OCI-LY1 (cell line): Measurements from ENCODE around the gene RMI2.

Experiments used
- H2AFZ ChIP-seq: fragments of 200-600 bp; sonication (generic), shearing (Covaris generic); 2 replicates; pipeline ENCODE4 v1.6.0; 2014; ENCODE audit warnings: antibody characterized with exemption, mild to moderate bottlenecking, low read length
- H3F3A ChIP-seq: fragments of 200-600 bp; sonication (generic), shearing (Covaris generic); 2 replicates; pipeline ENCODE4 v1.6.0; 2014; ENCODE audit warnings: mild to moderate bottlenecking, antibody characterized with exemption, low read length, moderate library complexity; ENCODE audit not compliant: insufficient read depth
- H3K27ac ChIP-seq: fragments of 200-600 bp; sonication (generic); 2 replicates; pipeline ENCODE4 v1.5.1; 2014; ENCODE audit warnings: low read length, mixed run types, mild to moderate bottlenecking, low read depth; ENCODE audit not compliant: poor library complexity, severe bottlenecking
- H3K27me3 ChIP-seq: fragments of 200-600 bp; sonication (generic); 2 replicates; pipeline ENCODE4 v1.6.0; 2014; ENCODE audit warnings: antibody characterized with exemption, mild to moderate bottlenecking, low read length, moderate library complexity; ENCODE audit not compliant: insufficient read depth
- H3K36me3 ChIP-seq: fragments of 200-600 bp; sonication (generic); 2 replicates; pipeline ENCODE4 v1.6.1; 2014; ENCODE audit warnings: mild to moderate bottlenecking, antibody characterized with exemption, low read length, moderate library complexity, mixed read lengths; ENCODE audit not compliant: insufficient read depth
- H3K4me1 ChIP-seq: fragments of 200-600 bp; sonication (generic); 2 replicates; pipeline ENCODE4 v1.5.1; 2014; ENCODE audit warnings: mild to moderate bottlenecking, low read length, moderate library complexity; ENCODE audit not compliant: insufficient read depth, severe bottlenecking
- H3K4me2 ChIP-seq: fragments of 200-600 bp; sonication (generic), shearing (Covaris generic); 2 replicates; pipeline ENCODE4 v1.6.1; 2014; ENCODE audit warnings: low read length
- H3K4me3 ChIP-seq: fragments of 200-600 bp; sonication (generic); 2 replicates; pipeline ENCODE4 v1.5.1; 2014; ENCODE audit warnings: low read length, low read depth, mild to moderate bottlenecking, mixed read lengths; ENCODE audit not compliant: poor library complexity, severe bottlenecking
- H3K79me2 ChIP-seq: fragments of 200-600 bp; shearing (Covaris generic); 2 replicates; pipeline ENCODE4 v1.6.1; 2016; ENCODE audit warnings: mixed run types, low read length, mixed read lengths; ENCODE audit not compliant: insufficient read depth
- H3K9ac ChIP-seq: fragments of 200-600 bp; sonication (generic), shearing (Covaris generic); 2 replicates; pipeline ENCODE4 v1.6.1; 2014; ENCODE audit warnings: mild to moderate bottlenecking, low read length, mixed read lengths
- H3K9me2 ChIP-seq: fragments of 200-600 bp; sonication (generic), shearing (Covaris generic); 2 replicates; pipeline ENCODE4 v1.6.1; 2014; ENCODE audit warnings: low read depth, mild to moderate bottlenecking, low read length, mixed read lengths
- H3K9me3 ChIP-seq: fragments of 200-600 bp; shearing (Covaris generic); 2 replicates; pipeline ENCODE4 v1.6.1; 2014; ENCODE audit warnings: low read length, mixed read lengths
- H4K20me1 ChIP-seq: fragments of 200-600 bp; sonication (generic), shearing (Covaris generic); 2 replicates; pipeline ENCODE4 v1.6.0; 2016; ENCODE audit warnings: mild to moderate bottlenecking, low read length; ENCODE audit not compliant: insufficient read depth
- EZH2 ChIP-seq: fragments of 200-600 bp; sonication (generic), shearing (Covaris generic); IDR thresholded peaks from 2 replicates; pipeline ENCODE4 v1.8.0; 2017; ENCODE audit warnings: borderline replicate concordance, mixed run types, mild to moderate bottlenecking, antibody characterized with exemption, low read length, moderate library complexity, mixed read lengths
- TF ChIP-seq, protein P1 (sequence below): fragments of 200-600 bp; sonication (generic), shearing (Covaris generic); IDR thresholded peaks from 2 replicates; pipeline ENCODE4 v1.5.1; 2017; ENCODE audit warnings: mild to moderate bottlenecking, antibody characterized with exemption, low read length, moderate library complexity, mixed read lengths

Gene RMI2

DNA sequence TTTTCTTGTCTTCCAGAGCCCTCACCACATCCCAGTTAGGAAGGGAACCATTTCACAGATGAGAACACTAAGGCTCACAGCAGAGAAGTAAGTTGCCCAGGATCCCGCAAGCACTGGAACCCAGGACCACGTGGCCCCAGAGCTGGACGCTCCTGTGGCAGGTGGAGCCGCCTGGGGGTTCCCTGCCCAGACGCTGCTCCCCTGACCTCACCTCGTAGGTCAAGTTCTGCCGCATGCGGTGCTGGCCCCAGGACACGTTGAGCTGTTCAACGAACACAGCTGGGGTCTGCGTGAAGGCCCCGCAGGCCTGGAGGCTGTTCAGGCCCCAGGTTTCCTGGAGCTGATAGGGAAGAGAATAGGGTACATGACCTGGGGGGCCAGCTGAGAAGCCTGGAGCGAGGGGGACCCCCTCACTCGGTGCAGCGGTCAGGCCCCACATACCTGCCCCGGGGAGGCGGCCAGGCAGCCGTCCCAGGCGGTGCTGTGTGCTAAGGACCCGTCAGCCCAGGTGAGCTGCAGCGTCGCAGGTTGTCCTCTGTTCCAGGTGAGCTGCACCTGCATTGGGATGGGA lies 54.1 kb downstream of the RMI2 start:
- TF ChIP-seq, protein P1, sequence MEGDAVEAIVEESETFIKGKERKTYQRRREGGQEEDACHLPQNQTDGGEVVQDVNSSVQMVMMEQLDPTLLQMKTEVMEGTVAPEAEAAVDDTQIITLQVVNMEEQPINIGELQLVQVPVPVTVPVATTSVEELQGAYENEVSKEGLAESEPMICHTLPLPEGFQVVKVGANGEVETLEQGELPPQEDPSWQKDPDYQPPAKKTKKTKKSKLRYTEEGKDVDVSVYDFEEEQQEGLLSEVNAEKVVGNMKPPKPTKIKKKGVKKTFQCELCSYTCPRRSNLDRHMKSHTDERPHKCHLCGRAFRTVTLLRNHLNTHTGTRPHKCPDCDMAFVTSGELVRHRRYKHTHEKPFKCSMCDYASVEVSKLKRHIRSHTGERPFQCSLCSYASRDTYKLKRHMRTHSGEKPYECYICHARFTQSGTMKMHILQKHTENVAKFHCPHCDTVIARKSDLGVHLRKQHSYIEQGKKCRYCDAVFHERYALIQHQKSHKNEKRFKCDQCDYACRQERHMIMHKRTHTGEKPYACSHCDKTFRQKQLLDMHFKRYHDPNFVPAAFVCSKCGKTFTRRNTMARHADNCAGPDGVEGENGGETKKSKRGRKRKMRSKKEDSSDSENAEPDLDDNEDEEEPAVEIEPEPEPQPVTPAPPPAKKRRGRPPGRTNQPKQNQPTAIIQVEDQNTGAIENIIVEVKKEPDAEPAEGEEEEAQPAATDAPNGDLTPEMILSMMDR: no peak
- TF ChIP-seq EZH2: no peak
- H3K36me3 ChIP-seq: no peaks in the 10 kb centered on the region
- no peaks in the 10 kb centered on the region for H3K79me2 ChIP-seq
- H3K27ac ChIP-seq: no peak overlapping the region
- no peaks in the 10 kb centered on the region for H3K9me2 ChIP-seq
- no peak overlapping the region for H2AFZ ChIP-seq
- no peak overlapping the region for H3K4me3 ChIP-seq
- H3K27me3 ChIP-seq: no peaks in the 10 kb centered on the region; the same call in 1 of the 2 replicates
- H3F3A ChIP-seq: no peaks in the 10 kb centered on the region
- H3K9ac ChIP-seq: no peak overlapping the region
- H3K4me1 ChIP-seq: no peaks in the 10 kb centered on the region
- no peaks in the 10 kb centered on the region for H4K20me1 ChIP-seq
- H3K4me2 ChIP-seq: no peak overlapping the region
- no peaks in the 10 kb centered on the region for H3K9me3 ChIP-seq

DNA sequence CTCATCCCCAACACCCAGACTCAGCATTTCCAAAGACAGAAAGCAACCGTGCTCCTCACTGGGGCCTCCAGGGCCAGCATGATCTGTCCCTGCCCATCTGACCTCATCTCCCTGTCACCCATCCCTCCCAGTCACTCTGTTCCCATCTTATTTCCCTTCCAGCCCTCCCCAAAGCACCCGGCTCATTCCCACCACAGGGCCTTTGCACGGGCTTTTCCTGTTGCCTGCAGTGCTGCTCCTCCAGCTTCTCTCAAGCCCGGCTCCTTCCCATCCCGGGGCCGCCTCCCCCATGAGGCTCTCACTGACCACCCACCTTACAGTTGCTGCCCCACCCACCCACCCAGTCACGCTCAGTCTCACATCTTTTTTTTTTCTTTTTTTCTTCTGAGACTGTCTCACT lies 54.8 kb downstream of the RMI2 start:
- H3K4me3 ChIP-seq: no peak overlapping the region

More for the DNA sequence above, 54.8 kb downstream of the RMI2 start:
- Histone ChIP-seq H3K27ac (no peak overlapping the region), H3K36me3 (no peaks in the 10 kb centered on the region), H3K9ac (no peak overlapping the region), H2AFZ (no peak overlapping the region), H3K9me3 (no peaks in the 10 kb centered on the region), H3K4me2 (no peak overlapping the region), H4K20me1 (no peaks in the 10 kb centered on the region), H3K9me2 (no peaks in the 10 kb centered on the region), H3K27me3 (no peaks in the 10 kb centered on the region; the same call in 1 of the 2 replicates), H3F3A (no peaks in the 10 kb centered on the region), H3K79me2 (no peaks in the 10 kb centered on the region), H3K4me1 (no peaks in the 10 kb centered on the region)
- no peak for TF ChIP-seq EZH2
- TF ChIP-seq, protein P1: no peak
